Amygdala (tissue), 56 donors: Measurements from ENCODE around the gene MAP2K6.
A peak's percentile ranks its signal among the peaks of the same experiment; 100 is the strongest.

Source experiments
- DNase-seq, 56 donors: peaks; one replicate each; lab custom pipeline; 2025; lab: John Stamatoyannopoulos, UW

The MAP2K6 gene

DNA sequence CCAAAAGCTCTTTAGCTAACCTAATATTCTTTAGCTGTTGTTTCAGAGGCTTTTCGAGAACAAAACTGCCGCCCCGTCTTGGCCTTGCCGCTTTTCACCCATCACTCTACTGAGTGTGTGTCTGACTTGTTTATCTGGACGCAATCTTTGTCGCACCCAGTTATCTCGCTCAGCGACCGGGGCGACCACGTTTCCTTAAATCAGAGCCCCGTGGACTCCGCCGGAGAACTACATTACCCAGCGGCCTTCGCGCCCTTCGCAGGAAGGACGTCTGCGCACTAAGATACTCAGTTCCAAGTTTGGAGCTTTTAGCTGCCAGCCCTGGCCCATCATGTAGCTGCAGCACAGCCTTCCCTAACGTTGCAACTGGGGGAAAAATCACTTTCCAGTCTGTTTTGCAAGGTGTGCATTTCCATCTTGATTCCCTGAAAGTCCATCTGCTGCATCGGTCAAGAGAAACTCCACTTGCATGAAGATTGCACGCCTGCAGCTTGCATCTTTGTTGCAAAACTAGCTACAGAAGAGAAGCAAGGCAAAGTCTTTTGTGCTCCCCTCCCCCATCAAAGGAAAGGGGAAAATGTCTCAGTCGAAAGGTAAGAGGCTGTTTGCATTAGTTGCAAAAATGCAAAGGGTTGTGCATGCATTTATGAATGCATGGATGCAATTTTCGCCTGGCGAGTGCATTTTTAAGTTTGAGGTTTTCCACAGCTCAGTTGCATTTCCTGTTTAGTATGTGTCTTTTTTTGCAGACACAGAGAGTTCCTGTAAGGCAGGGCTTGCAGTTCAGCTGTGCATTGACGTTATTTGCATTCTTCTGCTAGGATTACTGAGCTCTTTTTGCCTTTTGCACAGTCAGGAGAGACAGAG lies at the start of gene MAP2K6:
Gene MAP2K6, plus strand, starts transcription at position 290 of the 867 bp plus-strand sequence. Its CDS starts 288 bp downstream, at position 578.
- DNase-seq, result peak in 55 of 56 donors; percentile 27 to 88 (median 71)

DNA sequence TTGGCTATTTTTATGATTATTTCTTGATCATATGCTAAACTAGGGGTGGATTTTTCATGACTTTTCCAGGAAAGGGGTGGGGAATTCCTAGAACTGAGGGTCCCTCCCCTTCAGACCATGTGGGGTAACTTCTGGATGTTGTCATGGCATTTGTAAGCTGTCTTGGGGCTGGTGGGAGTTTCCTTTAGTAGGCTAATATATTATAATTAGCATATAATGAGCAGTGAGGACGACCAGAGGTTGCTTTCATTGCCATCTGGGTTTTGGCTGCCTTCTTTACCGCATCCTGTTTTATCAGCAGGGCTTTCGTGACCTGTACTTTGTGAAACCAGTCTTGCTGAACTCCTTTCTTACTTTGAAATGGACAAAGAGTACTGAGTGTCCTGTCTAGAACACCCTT lies 47.2 kb upstream of the MAP2K6 start:
- DNase-seq, result no peak

DNA sequence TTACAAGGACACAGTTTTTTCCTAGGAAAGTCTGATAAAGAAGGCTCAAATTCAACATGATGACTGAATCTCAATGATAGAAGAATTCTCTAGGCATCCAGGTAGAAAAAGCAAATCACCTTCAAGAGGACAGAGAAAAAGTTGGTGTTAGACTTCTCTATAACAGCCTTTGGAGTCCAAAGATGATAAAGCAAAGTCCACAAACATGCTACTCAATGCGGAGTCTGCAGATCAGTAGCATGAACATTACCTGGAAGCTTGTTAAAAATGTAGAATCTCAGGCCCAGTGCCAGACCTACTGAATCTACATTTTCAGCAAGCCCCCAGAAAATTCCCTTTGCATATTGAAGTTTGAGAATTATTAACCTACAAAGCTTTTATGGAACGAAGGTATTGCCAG lies 41.4 kb upstream of the MAP2K6 start:
- DNase-seq, result no peak

DNA sequence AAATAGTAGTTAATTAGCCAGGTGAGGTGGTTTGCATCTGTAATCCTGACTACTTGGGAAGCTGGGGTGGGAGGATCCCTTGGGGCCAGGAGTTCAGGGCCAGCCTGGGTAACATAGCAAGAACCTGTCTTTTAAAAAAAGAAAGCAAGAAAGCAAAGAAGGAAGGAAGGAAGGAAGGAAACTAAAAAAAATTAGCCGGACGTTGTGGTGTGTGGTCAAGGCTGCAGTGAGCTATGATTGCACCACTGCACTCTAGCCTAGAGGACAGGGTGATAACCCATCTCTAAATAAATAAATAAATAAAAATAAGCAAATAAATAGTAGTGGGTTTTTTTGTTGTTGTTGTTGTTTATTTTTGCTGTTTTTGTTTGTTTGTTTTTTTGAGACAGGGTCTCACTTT lies 39.3 kb upstream of the MAP2K6 start:
- no peak for DNase-seq

DNA sequence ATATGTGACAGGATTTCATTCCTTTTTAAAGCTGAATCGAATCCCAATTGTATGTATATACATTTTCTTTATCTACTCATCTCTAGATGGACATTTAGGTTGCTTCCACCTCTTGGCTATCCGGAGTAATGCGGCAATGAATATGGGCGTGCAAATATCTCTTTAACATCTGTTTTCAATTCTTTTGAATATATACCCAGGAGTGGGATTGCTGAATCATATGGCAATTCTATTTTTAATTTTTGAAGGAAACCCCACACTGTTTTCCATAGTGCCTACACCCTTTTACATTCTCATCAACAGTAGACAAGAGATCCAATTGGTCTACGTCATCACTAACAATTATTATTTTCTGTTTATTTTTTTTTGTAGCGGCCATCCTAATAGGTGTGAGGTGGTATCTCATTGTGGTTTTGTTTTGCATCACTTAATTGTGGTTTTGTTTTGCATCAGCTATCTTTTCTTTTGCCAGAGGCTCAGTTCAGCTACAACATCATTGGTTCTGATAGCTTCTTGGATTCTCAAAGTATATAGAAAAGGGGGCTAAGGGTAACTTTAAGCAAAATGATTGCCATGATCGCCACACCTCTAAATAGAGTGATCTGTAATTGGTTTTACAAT lies 25.6 kb upstream of the MAP2K6 start:
- no peak for DNase-seq

DNA sequence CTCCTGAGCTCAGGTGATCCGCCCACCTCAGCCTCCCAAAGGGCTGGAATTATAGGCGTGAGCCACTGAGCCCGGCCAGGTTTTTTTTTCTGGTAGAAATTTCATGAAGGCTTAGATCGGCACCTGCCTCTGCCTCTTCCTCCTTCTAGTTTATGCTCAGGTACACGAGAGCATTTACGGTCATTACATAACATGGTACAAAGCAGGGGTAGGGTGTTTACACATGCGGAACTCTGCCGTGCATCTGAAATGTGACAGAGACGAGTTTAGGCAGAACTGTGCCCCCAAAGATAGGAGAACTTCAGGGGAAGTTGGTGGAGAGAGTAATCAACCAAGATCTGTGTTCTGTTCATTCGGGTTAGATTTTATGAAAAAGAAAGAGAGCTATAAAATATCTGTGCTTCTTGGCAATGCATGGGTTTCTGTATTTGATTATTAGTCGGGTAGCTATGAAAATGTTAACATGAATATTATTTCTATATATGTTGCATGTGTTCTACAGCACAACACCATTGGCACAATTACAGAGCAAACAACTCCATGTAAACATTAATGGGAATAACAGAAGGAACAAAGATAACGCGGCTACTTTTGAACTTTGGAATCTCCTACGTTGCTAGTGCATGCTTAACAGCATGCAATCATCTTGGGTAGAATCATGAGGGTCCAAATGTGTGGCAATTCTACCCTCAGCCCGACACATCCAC lies 23.5 kb upstream of the MAP2K6 start:
- no peak for DNase-seq

DNA sequence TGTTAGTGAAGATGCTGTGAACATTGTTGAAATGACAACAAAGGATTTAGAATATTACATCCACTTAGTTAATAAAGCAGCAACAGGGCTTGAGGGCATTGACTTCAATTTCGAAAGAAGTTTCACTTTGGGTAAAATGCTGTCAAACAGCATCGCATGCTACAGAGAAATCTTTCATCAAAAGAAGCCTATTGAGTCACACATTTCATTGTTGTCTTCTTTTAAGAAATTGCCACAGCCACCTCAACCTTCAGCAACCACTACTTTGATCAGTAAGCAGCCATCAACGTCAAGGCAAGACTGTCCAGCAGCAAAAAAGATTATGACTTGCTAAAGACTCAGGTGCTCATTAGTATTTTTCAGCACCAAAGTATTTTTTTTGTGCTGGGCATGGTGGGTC lies 13.2 kb upstream of the MAP2K6 start:
- no peak for DNase-seq

DNA sequence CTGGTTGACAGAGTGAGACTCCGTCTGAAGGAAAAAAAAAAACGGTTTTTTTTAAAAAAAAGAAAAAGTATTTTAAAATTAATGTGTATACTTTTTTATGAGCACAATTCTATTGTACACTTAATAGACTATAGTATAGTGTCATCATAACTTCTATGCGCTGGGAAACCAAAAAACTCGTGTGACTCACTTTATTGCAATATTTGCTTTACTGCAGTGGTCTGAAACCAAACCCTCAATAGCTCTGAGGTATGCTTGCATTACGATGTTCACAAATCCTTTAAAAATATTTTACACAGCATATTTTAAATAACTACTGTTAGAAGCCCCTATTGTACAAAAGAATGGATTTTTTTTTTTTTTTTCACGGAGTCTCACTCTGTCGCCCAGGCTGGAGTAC lies 12.4 kb upstream of the MAP2K6 start:
- DNase-seq, result no peak

DNA sequence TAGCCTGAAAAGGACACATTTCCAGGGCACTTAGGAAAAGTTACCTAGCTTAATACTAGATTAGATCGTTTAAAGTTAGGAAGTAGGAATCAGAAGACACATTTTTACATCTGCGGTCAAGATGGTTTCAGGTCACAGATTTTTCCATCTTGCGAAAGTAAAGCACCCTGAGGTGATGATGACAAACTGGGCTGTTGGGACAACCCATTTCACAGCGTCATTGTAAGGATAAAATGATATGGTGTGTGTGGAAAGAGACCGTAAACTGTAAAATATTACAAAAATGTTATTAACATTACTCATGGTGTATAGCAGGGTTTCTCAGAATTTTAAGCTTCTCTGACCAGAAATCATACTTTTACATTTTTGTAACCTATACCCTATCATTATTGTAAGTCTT lies 10.1 kb upstream of the MAP2K6 start:
- no peak for DNase-seq

DNA sequence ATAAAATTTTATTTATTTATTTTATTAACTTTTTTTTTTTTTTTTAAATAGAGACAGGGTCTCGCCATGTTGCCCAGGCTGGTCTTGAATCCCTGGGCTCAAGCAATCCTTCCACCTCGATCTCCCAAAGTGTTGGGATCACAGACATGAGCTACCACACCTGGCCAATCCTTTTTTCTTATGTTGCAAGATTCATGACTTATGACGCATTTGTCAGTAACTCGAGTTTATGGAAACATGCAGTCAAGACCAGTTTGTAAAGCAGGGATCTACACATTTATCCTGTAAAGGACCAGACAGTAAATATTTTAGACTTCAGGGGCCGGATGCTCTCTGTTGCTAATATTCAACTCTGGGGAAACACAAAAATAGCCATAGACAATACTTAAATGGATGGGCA lies 9.4 kb upstream of the MAP2K6 start:
- DNase-seq, result no peak

DNA sequence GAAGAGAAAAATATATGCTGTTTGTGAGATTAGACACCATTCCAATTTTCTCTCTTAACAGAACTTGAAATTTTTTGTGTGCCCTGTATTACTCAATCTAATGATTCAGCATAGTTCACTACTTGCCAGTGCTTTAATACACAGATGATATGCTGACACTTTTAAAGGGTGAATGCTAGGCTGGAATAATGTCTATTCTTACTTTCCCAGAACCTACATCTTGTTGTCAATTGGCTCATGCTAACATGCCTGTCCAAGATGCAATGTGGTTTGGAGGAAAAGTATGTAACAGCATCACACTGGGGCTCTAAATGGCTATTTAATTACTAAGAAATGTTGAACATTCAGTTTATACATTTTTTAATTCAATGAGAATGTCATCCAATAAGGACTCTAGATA lies 7.6 kb upstream of the MAP2K6 start:
- DNase-seq, result no peak

DNA sequence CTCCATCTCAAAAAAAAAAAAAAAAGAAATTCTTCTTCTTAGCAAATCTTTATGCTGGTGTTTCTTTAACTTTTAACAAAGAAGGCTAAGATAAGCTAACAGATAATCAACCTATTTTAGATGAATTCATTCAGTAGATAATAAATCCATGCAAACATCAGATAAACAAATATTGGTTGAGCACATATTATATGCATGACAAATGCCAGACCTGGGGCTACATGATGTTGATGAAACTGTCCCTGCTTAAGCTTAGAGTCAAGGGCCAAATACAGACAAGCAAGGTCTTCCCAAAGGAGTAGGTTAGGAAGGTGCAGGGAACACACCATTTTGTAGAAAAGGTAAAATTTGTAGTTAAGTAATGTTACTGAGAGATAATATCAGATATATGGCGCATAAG lies 6.7 kb upstream of the MAP2K6 start:
- DNase-seq, result no peak

DNA sequence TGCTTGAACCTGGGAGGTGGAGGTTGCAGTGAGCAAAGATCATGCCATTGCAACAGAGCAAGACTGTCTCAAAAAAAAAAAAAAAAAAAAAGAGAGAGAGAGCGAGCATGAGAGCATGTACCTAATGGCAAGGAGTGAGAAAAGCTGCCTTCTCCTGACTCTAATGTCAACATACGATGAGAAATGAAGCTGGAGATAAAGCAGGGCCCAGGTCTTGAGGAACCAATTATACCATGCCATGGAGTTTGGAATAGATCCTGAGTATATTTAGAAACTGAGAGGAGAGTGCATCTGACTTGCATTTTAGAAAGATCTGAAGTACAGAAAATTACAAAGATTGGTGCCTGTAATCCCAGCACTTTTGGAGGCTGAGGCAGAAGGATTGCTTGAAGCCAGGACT lies 3.8 kb upstream of the MAP2K6 start:
- no peak for DNase-seq

DNA sequence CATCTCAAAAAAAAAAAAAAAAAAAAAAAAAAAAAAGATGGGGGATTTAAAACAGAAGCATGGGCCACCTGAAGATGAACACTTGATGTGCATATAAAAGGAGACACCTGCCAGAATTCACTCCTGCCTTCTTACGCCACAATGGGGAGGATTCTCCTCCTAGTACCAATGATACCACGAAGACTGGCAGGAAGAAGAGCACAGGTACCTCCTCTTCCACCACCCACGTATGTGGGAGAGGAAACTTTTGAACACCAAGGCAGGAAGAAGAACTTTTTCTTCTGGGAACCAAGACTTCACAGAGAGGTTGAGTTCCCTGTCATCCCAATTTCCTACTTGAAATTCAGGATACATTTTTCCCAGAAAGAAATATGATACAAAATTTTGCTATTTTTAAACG lies 2.7 kb upstream of the MAP2K6 start:
- DNase-seq, result no peak

DNA sequence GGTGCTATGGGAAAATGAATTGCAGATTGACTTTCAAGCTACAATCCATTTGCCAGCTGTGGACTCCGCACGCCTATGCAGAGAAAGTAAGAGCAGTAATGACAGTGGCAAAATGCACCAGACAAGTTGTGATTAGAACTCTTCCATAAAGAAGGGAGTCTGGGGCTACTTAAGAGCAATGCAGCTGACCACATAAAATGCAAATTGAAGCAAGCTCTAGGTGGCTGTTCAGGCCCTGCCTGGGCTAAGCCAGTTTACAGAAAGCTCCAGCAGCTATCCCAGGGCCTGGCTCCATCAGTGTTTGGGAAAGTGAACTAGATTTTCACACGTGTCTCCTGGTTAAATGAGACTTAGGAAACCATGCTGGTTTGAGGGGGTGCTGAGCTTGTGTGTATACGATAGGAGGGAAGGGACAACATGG lies 2.2 kb upstream of the MAP2K6 start:
- DNase-seq, result no peak

DNA sequence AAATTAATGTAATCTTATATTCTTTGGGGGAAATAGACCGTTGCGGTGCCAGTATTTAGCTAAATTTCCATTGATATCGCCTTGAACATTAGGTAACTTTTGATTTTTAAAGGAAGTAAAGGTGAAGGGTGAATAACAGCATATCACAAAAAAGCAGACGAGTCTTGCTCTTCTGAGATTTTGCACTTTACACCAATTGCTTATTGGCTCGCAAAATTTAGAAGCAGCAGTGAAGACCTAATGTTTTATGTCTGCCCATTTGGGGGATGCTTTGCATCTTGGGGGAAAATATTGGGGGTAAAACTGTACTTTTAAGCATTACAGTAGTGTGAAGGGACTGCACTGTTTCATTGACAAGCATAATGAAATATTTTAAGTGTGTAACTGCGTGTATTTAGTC lies 934 bp downstream of the MAP2K6 start:
- no peak for DNase-seq

DNA sequence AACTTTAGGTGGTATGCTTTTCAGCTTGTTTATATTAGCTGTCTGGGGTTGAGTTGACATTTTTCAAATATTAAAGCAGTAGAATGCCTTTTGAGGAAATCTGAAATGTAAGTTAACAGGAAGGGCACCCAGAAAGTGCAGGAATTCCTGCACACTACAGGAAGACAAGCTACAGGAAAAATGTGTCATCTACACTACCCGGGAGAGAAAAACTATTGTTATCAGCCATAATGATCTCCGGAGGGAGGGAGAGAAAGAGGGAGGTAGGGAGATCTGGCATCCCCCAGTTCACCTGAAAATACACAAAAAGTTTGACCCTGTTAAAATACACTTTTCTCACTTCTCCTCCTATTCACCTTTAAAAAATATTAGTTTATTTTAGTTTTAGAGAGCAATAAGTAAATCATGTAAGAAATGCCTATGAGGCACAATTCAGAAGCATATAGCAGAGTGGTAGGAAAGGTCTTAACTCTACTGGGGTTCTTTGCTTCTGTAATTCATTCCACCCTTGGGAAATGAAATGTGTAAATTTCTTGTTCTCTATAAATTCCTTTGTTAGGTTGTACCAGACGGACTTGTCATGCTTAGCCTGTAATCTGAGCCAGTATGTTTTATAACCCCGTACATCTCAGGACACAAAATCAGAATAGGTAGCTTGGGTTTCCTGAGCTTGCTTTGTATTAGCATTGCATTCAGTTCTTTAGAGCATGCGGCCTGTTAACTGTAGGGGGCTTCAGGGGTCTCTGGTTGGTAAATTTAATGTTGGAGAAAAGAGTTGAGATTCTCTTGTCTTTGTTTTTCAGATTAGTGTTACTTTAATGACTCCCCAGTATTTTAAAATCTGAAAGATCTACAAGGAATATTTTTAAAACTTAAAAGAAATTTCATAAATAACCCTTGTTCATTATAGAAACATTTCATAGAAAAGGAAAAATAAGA lies 3.3 kb downstream of the MAP2K6 start:
- DNase-seq, result peak in 1 of 56 donors; percentile 3

DNA sequence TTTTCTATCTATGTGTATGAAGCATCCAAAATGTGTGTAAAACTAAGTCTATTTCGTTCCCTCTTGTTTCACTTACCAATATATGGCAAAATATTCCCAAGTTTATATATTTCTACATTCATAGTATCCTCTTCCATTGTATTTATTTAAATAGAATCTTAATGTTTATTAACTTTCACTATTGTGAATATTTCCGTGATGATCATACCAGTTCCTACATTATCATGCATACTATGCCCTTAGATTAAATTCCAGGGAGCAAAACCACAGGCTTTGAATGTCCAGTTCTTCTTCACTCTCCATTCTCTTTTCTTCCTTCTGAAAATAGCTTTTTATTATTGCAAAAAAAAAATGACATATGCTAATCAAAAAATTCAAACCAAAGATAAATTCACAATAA lies 4.0 kb downstream of the MAP2K6 start:
- DNase-seq, result no peak

DNA sequence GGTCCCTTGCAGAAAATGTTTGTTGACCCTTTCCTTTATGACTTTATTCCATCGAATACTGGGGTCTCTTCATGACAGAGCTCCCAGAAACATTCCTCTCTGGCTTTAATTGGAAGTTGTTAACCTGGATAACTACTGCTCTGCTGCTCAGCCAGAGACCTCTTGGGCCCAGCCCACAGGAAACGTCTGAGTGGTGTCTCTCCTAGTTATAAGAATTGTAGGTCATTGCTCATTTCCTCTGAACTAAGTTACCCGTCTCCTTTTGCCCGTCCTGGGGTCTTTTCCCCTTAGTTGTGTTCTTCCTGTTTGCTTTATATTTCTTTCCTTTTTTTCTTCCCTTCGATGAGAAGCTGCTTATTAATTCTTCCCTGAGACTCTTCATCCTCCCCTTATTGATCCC lies 9.0 kb downstream of the MAP2K6 start:
- no peak for DNase-seq

DNA sequence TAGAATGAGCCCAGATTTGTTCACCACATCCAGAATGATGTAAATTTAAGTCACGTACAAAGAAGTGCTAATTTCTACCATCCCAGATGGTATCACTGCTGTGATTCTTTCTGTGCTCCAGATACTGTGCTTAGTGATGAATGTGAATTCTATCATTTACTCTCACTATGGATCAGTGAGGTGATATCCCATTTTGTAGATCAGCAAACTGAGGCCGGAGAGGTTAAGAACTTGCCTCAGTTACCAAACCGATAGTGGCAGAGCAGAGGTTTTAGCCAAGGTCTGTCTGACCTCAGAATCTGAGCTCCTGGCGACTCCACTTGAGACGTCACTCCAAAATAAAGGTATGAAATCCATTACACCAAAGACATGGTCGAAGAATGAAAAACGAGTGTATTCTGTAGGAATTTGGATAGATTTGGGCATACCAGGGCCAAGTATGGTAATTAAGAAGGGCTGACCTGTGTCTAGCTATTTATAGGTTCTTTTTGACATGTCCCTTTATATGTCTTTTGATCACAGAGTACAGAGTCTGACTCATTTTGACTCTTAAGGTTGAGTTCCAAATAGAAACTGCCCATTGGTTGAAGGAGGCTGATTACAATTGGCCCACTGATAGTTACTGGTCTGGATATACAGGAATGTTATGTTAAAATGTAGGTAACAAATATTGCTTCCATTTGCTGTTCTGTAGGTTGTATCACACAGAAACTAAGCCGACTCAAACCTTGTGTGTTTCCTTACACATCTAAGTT lies 10.0 kb downstream of the MAP2K6 start:
- no peak for DNase-seq
